SK-N-SH treated with all-trans-retinoic acid at 6 μM for 48 hours (cell line): Measurements from ENCODE around the gene CLIP1.

ENCODE experiments used
- CSDC2 ChIP-seq: fragments of 250-450 bp; sonication (Bioruptor Pico); IDR thresholded peaks from 2 replicates; pipeline ENCODE4 v1.5.0; 2020; ENCODE audit warnings: mild to moderate bottlenecking, moderate library complexity
- ISL1 ChIP-seq: fragments of 250-450 bp; sonication (Bioruptor Pico); IDR thresholded peaks from 2 replicates; pipeline ENCODE4 v2.1.2; 2022; ENCODE audit warnings: mild to moderate bottlenecking, moderate library complexity
- TOX ChIP-seq: fragments of 250-450 bp; sonication (Bioruptor Pico); IDR thresholded peaks from 2 replicates; pipeline ENCODE4 v1.8.0; 2021; ENCODE audit warnings: mild to moderate bottlenecking, moderate library complexity, borderline replicate concordance
- ZFP30 ChIP-seq: fragments of 450-650 bp; formaldehyde crosslinking; IDR thresholded peaks from 2 replicates; pipeline ENCODE4 v1.5.0; 2022; ENCODE audit warnings: mild to moderate bottlenecking, moderate library complexity
- ZNF565 ChIP-seq: fragments of 450-650 bp; formaldehyde crosslinking; conservative IDR thresholded peaks from 2 replicates; pipeline ENCODE4 v1.5.0; 2020; ENCODE audit warnings: low read depth, mild to moderate bottlenecking, moderate library complexity
- ZNF8 ChIP-seq: fragments of 450-650 bp; formaldehyde crosslinking; IDR thresholded peaks from 2 replicates; pipeline ENCODE4 v1.5.0; 2020; ENCODE audit warnings: mild to moderate bottlenecking, moderate library complexity
- TF ChIP-seq, protein P1 (sequence below): fragments of 250-450 bp; sonication (Bioruptor Pico); IDR thresholded peaks from 2 replicates; pipeline ENCODE4 v1.8.0; 2020; ENCODE audit warnings: mild to moderate bottlenecking, moderate library complexity, borderline replicate concordance
- TF ChIP-seq, protein P2 (sequence below): fragments of 250-450 bp; sonication (Bioruptor Pico); IDR thresholded peaks from 2 replicates; pipeline ENCODE4 v1.8.0; 2021; ENCODE audit warnings: low read depth, mild to moderate bottlenecking, moderate library complexity, borderline replicate concordance

DNA sequence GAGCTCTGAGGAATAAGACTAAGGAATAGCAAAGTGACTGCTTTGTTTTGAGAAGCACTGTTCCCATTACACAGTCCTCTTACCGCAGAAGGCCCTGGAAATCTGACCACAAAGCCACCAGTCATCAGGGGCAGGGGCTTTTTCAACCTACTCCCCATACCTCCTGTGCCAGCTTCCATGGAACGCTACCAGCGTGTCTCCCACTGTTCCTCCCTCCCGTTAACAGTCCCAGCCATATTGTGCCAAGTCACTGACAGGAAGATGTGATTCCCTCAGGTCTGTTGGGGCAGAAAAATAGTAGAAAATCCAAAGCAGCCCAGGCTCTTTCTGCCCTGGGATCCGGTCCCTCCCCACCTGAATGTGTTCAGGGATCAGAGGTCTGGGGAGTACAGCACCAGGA, 109.5 kb downstream of the CLIP1 start:
- TF ChIP-seq TOX (CRISPR knock-in tag), result no peak
- TF ChIP-seq ISL1 (CRISPR knock-in tag), result no peak
- TF ChIP-seq ZNF565 (CRISPR knock-in tag), result no peak
- TF ChIP-seq, protein P1, sequence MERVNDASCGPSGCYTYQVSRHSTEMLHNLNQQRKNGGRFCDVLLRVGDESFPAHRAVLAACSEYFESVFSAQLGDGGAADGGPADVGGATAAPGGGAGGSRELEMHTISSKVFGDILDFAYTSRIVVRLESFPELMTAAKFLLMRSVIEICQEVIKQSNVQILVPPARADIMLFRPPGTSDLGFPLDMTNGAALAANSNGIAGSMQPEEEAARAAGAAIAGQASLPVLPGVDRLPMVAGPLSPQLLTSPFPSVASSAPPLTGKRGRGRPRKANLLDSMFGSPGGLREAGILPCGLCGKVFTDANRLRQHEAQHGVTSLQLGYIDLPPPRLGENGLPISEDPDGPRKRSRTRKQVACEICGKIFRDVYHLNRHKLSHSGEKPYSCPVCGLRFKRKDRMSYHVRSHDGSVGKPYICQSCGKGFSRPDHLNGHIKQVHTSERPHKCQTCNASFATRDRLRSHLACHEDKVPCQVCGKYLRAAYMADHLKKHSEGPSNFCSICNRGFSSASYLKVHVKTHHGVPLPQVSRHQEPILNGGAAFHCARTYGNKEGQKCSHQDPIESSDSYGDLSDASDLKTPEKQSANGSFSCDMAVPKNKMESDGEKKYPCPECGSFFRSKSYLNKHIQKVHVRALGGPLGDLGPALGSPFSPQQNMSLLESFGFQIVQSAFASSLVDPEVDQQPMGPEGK (CRISPR knock-in tag), result no peak
- TF ChIP-seq, protein P2, sequence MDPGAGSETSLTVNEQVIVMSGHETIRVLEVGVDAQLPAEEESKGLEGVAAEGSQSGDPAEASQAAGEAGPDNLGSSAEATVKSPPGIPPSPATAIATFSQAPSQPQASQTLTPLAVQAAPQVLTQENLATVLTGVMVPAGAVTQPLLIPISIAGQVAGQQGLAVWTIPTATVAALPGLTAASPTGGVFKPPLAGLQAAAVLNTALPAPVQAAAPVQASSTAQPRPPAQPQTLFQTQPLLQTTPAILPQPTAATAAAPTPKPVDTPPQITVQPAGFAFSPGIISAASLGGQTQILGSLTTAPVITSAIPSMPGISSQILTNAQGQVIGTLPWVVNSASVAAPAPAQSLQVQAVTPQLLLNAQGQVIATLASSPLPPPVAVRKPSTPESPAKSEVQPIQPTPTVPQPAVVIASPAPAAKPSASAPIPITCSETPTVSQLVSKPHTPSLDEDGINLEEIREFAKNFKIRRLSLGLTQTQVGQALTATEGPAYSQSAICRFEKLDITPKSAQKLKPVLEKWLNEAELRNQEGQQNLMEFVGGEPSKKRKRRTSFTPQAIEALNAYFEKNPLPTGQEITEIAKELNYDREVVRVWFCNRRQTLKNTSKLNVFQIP, result no peak
- no peak for TF ChIP-seq ZFP30 (CRISPR knock-in tag)
- TF ChIP-seq CSDC2 (CRISPR knock-in tag), result no peak
- TF ChIP-seq ZNF8, result no peak
